Neural cell (in vitro differentiated cells): ENCODE results near the gene VPS35L.

Source experiments
- CTCF ChIP-seq: fragments of 450-650 bp; IDR thresholded peaks from 2 replicates; pipeline ENCODE4 v1.5.1; 2014; ENCODE audit warnings: antibody characterized with exemption, mild to moderate bottlenecking, moderate library complexity; ENCODE audit not compliant: poor library complexity, severe bottlenecking
- EP300 ChIP-seq: fragments of 450-650 bp; conservative IDR thresholded peaks from 2 replicates; pipeline ENCODE4 v1.6.1; 2014; ENCODE audit warnings: antibody characterized with exemption, mild to moderate bottlenecking, moderate library complexity; ENCODE audit not compliant: poor library complexity, severe bottlenecking
- EZH2 ChIP-seq: fragments of 200-600, 300-800 bp; shearing (Covaris generic), sonication (generic); IDR thresholded peaks from 2 replicates; pipeline ENCODE4 v1.6.1; 2014; ENCODE audit warnings: antibody characterized with exemption, low read length, borderline replicate concordance, mild to moderate bottlenecking; ENCODE audit not compliant: insufficient read depth, poor library complexity, severe bottlenecking
- POLR2AphosphoS5 ChIP-seq: IDR thresholded peaks from 2 replicates; pipeline ENCODE4 v1.6.1; 2012
- RAD21 ChIP-seq: fragments of 450-650 bp; conservative IDR thresholded peaks from 2 replicates; pipeline ENCODE4 v1.6.1; 2014; ENCODE audit warnings: antibody characterized with exemption, mild to moderate bottlenecking, moderate library complexity
- REST ChIP-seq: IDR thresholded peaks from 2 replicates; pipeline ENCODE4 v1.6.1; 2012; ENCODE audit warnings: borderline replicate concordance
- SMC3 ChIP-seq: fragments of 450-650 bp; conservative IDR thresholded peaks from 2 replicates; pipeline ENCODE4 v1.6.1; 2014; ENCODE audit warnings: antibody characterized with exemption, mild to moderate bottlenecking, moderate library complexity; ENCODE audit not compliant: poor library complexity
- TAF1 ChIP-seq: IDR thresholded peaks from 2 replicates; pipeline ENCODE4 v1.6.1; 2012; ENCODE audit warnings: low read depth

- TF ChIP-seq RAD21 (no peak), CTCF (no peak), TAF1 (no peak), SMC3 (no peak), POLR2AphosphoS5 (no peak), EZH2 (no peak), EP300 (no peak), REST (no peak)
Observed at GRCh38 chr16:19540241-19540970, 15.1 kb upstream of the VPS35L start.
